ENCODE data around the gene SDC3. TPM values are rescaled to one million over a fixed set of nuclear protein-coding genes. Genes with fewer than 3 reads are reported as not detected.
"Not testable (repeated sequence)": the region's sequence is repeated elsewhere in the genome, so short reads cannot be mapped to it uniquely, and the experiment has no call there.

The SDC3 gene
- polyA plus RNA-seq, 4 donors: 0.67 to 36.1 (median 13.4) TPM

- no CpG with 5 or more reads among the region's 1 CpG for WGBS, 3 donors
- peaks cover 25 to 45% (median 28%) of the 10 kb centered on the region in 3 donors for H3K36me3 ChIP-seq (ENCODE audit: control insufficient read depth in 3 of 3, insufficient read depth in 2 of 3, low read depth in 1 of 3, low read length in 3 of 3)
- not testable (repeated sequence) for DNase-seq; H3K4me3 ChIP-seq (ENCODE audit: low read depth in 1 of 3, low read length in 3 of 3); FAIRE-seq; H3K27me3 ChIP-seq (ENCODE audit: control insufficient read depth in 3 of 3, insufficient read depth in 3 of 3, low read length in 3 of 3); H3K27ac ChIP-seq (ENCODE audit: low read depth in 1 of 3, low read length in 2 of 3); H3K9me3 ChIP-seq (ENCODE audit: control insufficient read depth in 2 of 2, insufficient read depth in 1 of 2, low read depth in 1 of 2, low read length in 1 of 2); H3K4me1 ChIP-seq (ENCODE audit: control insufficient read depth in 3 of 3, insufficient read depth in 2 of 3, low read depth in 1 of 3, low read length in 2 of 3)
Observed at GRCh38 chr1:30949487-30949838, 40.9 kb upstream of the SDC3 start.

GRCh38 chr1:30948813-30949486 is 40.4 kb upstream of the SDC3 start:
- not testable (repeated sequence) for H3K27me3 ChIP-seq (ENCODE audit: control insufficient read depth in 3 of 3, insufficient read depth in 3 of 3, low read length in 3 of 3); H3K4me3 ChIP-seq (ENCODE audit: low read depth in 1 of 3, low read length in 3 of 3); H3K9me3 ChIP-seq (ENCODE audit: control insufficient read depth in 2 of 2, insufficient read depth in 1 of 2, low read depth in 1 of 2, low read length in 1 of 2); FAIRE-seq; DNase-seq; H3K27ac ChIP-seq (ENCODE audit: low read depth in 1 of 3, low read length in 2 of 3); H3K4me1 ChIP-seq (ENCODE audit: control insufficient read depth in 3 of 3, insufficient read depth in 2 of 3, low read depth in 1 of 3, low read length in 2 of 3)
- peaks cover 21 to 45% (median 25%) of the 10 kb centered on the region in 3 donors for H3K36me3 ChIP-seq (ENCODE audit: control insufficient read depth in 3 of 3, insufficient read depth in 2 of 3, low read depth in 1 of 3, low read length in 3 of 3)
- 9 to 67% (median 35%) methylated on average over 1 of the region's 5 CpGs for WGBS, 3 donors

- H3K27ac ChIP-seq (ENCODE audit: low read depth in 1 of 3, low read length in 2 of 3): no peak overlapping the region
- no peak overlapping the region for H3K4me3 ChIP-seq (ENCODE audit: low read depth in 1 of 3, low read length in 3 of 3)
- DNase-seq (no peak), FAIRE-seq (no peak)
- no peaks in the 10 kb centered on the region for H3K4me1 ChIP-seq (ENCODE audit: control insufficient read depth in 3 of 3, insufficient read depth in 2 of 3, low read depth in 1 of 3, low read length in 2 of 3)
- H3K36me3 ChIP-seq (ENCODE audit: control insufficient read depth in 3 of 3, insufficient read depth in 2 of 3, low read depth in 1 of 3, low read length in 3 of 3): peaks cover 16 to 42% (median 21%) of the 10 kb centered on the region in 3 donors
- H3K9me3 ChIP-seq (ENCODE audit: control insufficient read depth in 2 of 2, insufficient read depth in 1 of 2, low read depth in 1 of 2, low read length in 1 of 2): no peaks in the 10 kb centered on the region
- no peaks in the 10 kb centered on the region for H3K27me3 ChIP-seq (ENCODE audit: control insufficient read depth in 3 of 3, insufficient read depth in 3 of 3, low read length in 3 of 3)
- 85 to 90% (median 90%) methylated on average over 3 of the region's 3 CpGs for WGBS, 3 donors
Observed at GRCh38 chr1:30948278-30948677, 39.7 kb upstream of the SDC3 start.

GRCh38 chr1:30947212-30947611 is 38.7 kb upstream of the SDC3 start:
- H3K36me3 ChIP-seq (ENCODE audit: control insufficient read depth in 3 of 3, insufficient read depth in 2 of 3, low read depth in 1 of 3, low read length in 3 of 3): peaks cover 18 to 42% (median 21%) of the 10 kb centered on the region in 3 donors
- no peak overlapping the region for H3K4me3 ChIP-seq (ENCODE audit: low read depth in 1 of 3, low read length in 3 of 3)
- H3K9me3 ChIP-seq (ENCODE audit: control insufficient read depth in 2 of 2, insufficient read depth in 1 of 2, low read depth in 1 of 2, low read length in 1 of 2): no peaks in the 10 kb centered on the region
- H3K27me3 ChIP-seq (ENCODE audit: control insufficient read depth in 3 of 3, insufficient read depth in 3 of 3, low read length in 3 of 3): no peaks in the 10 kb centered on the region
- no peak overlapping the region for H3K27ac ChIP-seq (ENCODE audit: low read depth in 1 of 3, low read length in 2 of 3)
- DNase-seq (no peak), FAIRE-seq (no peak)
- no peaks in the 10 kb centered on the region for H3K4me1 ChIP-seq (ENCODE audit: control insufficient read depth in 3 of 3, insufficient read depth in 2 of 3, low read depth in 1 of 3, low read length in 2 of 3)

- FAIRE-seq (no peak), DNase-seq (peak in 1 of 2 donors; percentile 37)
- no peaks in the 10 kb centered on the region for H3K27me3 ChIP-seq (ENCODE audit: control insufficient read depth in 3 of 3, insufficient read depth in 3 of 3, low read length in 3 of 3)
- H3K9me3 ChIP-seq (ENCODE audit: control insufficient read depth in 2 of 2, insufficient read depth in 1 of 2, low read depth in 1 of 2, low read length in 1 of 2): no peaks in the 10 kb centered on the region
- H3K27ac ChIP-seq (ENCODE audit: low read depth in 1 of 3, low read length in 2 of 3): no peak overlapping the region
- no peaks in the 10 kb centered on the region for H3K4me1 ChIP-seq (ENCODE audit: control insufficient read depth in 3 of 3, insufficient read depth in 2 of 3, low read depth in 1 of 3, low read length in 2 of 3)
- 87 to 93% (median 90%) methylated on average over 7 of the region's 7 CpGs for WGBS, 3 donors
- H3K36me3 ChIP-seq (ENCODE audit: control insufficient read depth in 3 of 3, insufficient read depth in 2 of 3, low read depth in 1 of 3, low read length in 3 of 3): peaks cover 13 to 50% (median 24%) of the 10 kb centered on the region in 3 donors
- H3K4me3 ChIP-seq (ENCODE audit: low read depth in 1 of 3, low read length in 3 of 3): no peak overlapping the region
Observed at GRCh38 chr1:30942326-30942963, 33.9 kb upstream of the SDC3 start.

GRCh38 chr1:30940541-30940940 is 32.0 kb upstream of the SDC3 start:
- no peak for DNase-seq
- Histone ChIP-seq H3K4me1 (ENCODE audit: control insufficient read depth in 3 of 3, insufficient read depth in 2 of 3, low read depth in 1 of 3, low read length in 2 of 3) (no peaks in the 10 kb centered on the region), H3K27me3 (ENCODE audit: control insufficient read depth in 3 of 3, insufficient read depth in 3 of 3, low read length in 3 of 3) (no peaks in the 10 kb centered on the region), H3K9me3 (ENCODE audit: control insufficient read depth in 2 of 2, insufficient read depth in 1 of 2, low read depth in 1 of 2, low read length in 1 of 2) (no peaks in the 10 kb centered on the region), H3K36me3 (ENCODE audit: control insufficient read depth in 3 of 3, insufficient read depth in 2 of 3, low read depth in 1 of 3, low read length in 3 of 3) (peaks cover 14 to 53% (median 29%) of the 10 kb centered on the region in 3 donors), H3K27ac (ENCODE audit: low read depth in 1 of 3, low read length in 2 of 3) (no peak overlapping the region), H3K4me3 (ENCODE audit: low read depth in 1 of 3, low read length in 3 of 3) (no peak overlapping the region)
- FAIRE-seq: no peak

GRCh38 chr1:30936541-30937171 is 28.1 kb upstream of the SDC3 start:
- no peak for FAIRE-seq

GRCh38 chr1:30935758-30936157 is 27.2 kb upstream of the SDC3 start:
- DNase-seq; H3K27me3 ChIP-seq (ENCODE audit: control insufficient read depth in 3 of 3, insufficient read depth in 3 of 3, low read length in 3 of 3); H3K4me3 ChIP-seq (ENCODE audit: low read depth in 1 of 3, low read length in 3 of 3); FAIRE-seq; H3K9me3 ChIP-seq (ENCODE audit: control insufficient read depth in 2 of 2, insufficient read depth in 1 of 2, low read depth in 1 of 2, low read length in 1 of 2); H3K4me1 ChIP-seq (ENCODE audit: control insufficient read depth in 3 of 3, insufficient read depth in 2 of 3, low read depth in 1 of 3, low read length in 2 of 3); H3K27ac ChIP-seq (ENCODE audit: low read depth in 1 of 3, low read length in 2 of 3): not testable (repeated sequence)
- WGBS, 3 donors: no CpG with 5 or more reads among the region's 4 CpGs
- peaks cover 18 to 68% (median 22%) of the 10 kb centered on the region in 3 donors for H3K36me3 ChIP-seq (ENCODE audit: control insufficient read depth in 3 of 3, insufficient read depth in 2 of 3, low read depth in 1 of 3, low read length in 3 of 3)

More at GRCh38 chr1:30936541-30937171, 28.1 kb upstream of the SDC3 start:
- H3K4me1 ChIP-seq (ENCODE audit: control insufficient read depth in 3 of 3, insufficient read depth in 2 of 3, low read depth in 1 of 3, low read length in 2 of 3): no peaks in the 10 kb centered on the region
- 94 to 95% (median 94%) methylated on average over 20 of the region's 20 CpGs for WGBS, 3 donors
- peaks cover 18 to 62% (median 25%) of the 10 kb centered on the region in 3 donors for H3K36me3 ChIP-seq (ENCODE audit: control insufficient read depth in 3 of 3, insufficient read depth in 2 of 3, low read depth in 1 of 3, low read length in 3 of 3)
- H3K4me3 ChIP-seq (ENCODE audit: low read depth in 1 of 3, low read length in 3 of 3): no peak overlapping the region
- no peaks in the 10 kb centered on the region for H3K9me3 ChIP-seq (ENCODE audit: control insufficient read depth in 2 of 2, insufficient read depth in 1 of 2, low read depth in 1 of 2, low read length in 1 of 2)
- no peak overlapping the region for H3K27ac ChIP-seq (ENCODE audit: low read depth in 1 of 3, low read length in 2 of 3)
- no peaks in the 10 kb centered on the region for H3K27me3 ChIP-seq (ENCODE audit: control insufficient read depth in 3 of 3, insufficient read depth in 3 of 3, low read length in 3 of 3)
- DNase-seq: no peak

All from small intestine (tissue), 7 donors.